ENCODE measurements around the gene PYGM. TPM values are rescaled to one million over a fixed set of nuclear protein-coding genes. Genes with fewer than 3 reads are reported as not detected.

Gene PYGM
- total and polyA plus RNA-seq, 4 experiments from 2014 or later: 0.38 to 11.3 (median 10.7) TPM; not detected in 1

Other genes starting within 250 kb of the PYGM start
- not detected for gene SLC22A11, start 204.0 kb downstream of the PYGM start, total RNA-seq
- gene SLC22A11, start 204.0 kb downstream of the PYGM start, polyA plus RNA-seq: not detected
- gene SLC22A12, start 168.8 kb downstream of the PYGM start, total RNA-seq: not detected
- gene SLC22A12, start 168.8 kb downstream of the PYGM start, polyA plus RNA-seq: not detected
- under 1 TPM in 1 of 2 experiments, not detected in 1; 0.30 TPM for gene NRXN2, start 36.8 kb downstream of the PYGM start, total RNA-seq
- gene NRXN2, start 36.8 kb downstream of the PYGM start, polyA plus RNA-seq: not detected
- 100 to 1,000 TPM; 440 to 463 TPM for gene RASGRP2, start 15.8 kb downstream of the PYGM start, total RNA-seq
- 100 to 1,000 TPM; 177 to 208 TPM for gene RASGRP2, start 15.8 kb downstream of the PYGM start, polyA plus RNA-seq
- 100 to 1,000 TPM; 805 to 832 TPM for gene SF1, start 18.6 kb upstream of the PYGM start, total RNA-seq
- gene SF1, start 18.6 kb upstream of the PYGM start, polyA plus RNA-seq: 100 to 1,000 TPM in 1 of 2 donors, 10 to 100 TPM in 1; 48.3 to 158 TPM
- gene MAP4K2, start 43.2 kb upstream of the PYGM start, total RNA-seq: 100 to 1,000 TPM; 122 to 128 TPM
- gene MAP4K2, start 43.2 kb upstream of the PYGM start, polyA plus RNA-seq: 10 to 100 TPM; 32.3 to 57.2 TPM
- gene MEN1, start 50.6 kb upstream of the PYGM start, total RNA-seq: 10 to 100 TPM; 41.3 to 42.7 TPM
- 10 to 100 TPM; 22.4 to 42.1 TPM for gene MEN1, start 50.6 kb upstream of the PYGM start, polyA plus RNA-seq
- 1 to 10 TPM; 6.2 to 9.0 TPM for gene CDC42BPG, start 84.7 kb upstream of the PYGM start, total RNA-seq
- gene CDC42BPG, start 84.7 kb upstream of the PYGM start, polyA plus RNA-seq: under 1 TPM in 1 of 2 donors, not detected in 1; 0.62 TPM
- 100 to 1,000 TPM; 268 to 279 TPM for gene EHD1, start 118.6 kb upstream of the PYGM start, total RNA-seq
- gene EHD1, start 118.6 kb upstream of the PYGM start, polyA plus RNA-seq: 100 to 1,000 TPM; 125 to 200 TPM
- 10 to 100 TPM; 45.7 to 47.3 TPM for gene ATG2A, start 157.2 kb upstream of the PYGM start, total RNA-seq
- gene ATG2A, start 157.2 kb upstream of the PYGM start, polyA plus RNA-seq: 1 to 10 TPM; 4.1 to 6.3 TPM
- 10 to 100 TPM; 14.0 to 15.8 TPM for gene PPP2R5B, start 164.7 kb upstream of the PYGM start, total RNA-seq
- 1 to 10 TPM; 5.6 to 8.8 TPM for gene PPP2R5B, start 164.7 kb upstream of the PYGM start, polyA plus RNA-seq
- gene GPHA2, start 175.9 kb upstream of the PYGM start, total RNA-seq: under 1 TPM in 1 of 2 experiments, not detected in 1; 0.47 TPM
- gene GPHA2, start 175.9 kb upstream of the PYGM start, polyA plus RNA-seq: not detected
- gene MAJIN, start 212.1 kb upstream of the PYGM start, total RNA-seq: under 1 TPM; 0.44 to 0.91 TPM
- gene MAJIN, start 212.1 kb upstream of the PYGM start, polyA plus RNA-seq: not detected
- under 1 TPM in 1 of 2 experiments, not detected in 1; 0.17 TPM for gene BATF2, start 237.0 kb upstream of the PYGM start, total RNA-seq
- gene BATF2, start 237.0 kb upstream of the PYGM start, polyA plus RNA-seq: not detected

All from CD4-positive, alpha-beta memory T cell (primary cell).